ENCODE measurements around the gene FAM227B. TPM values are rescaled to one million over a fixed set of nuclear protein-coding genes. Genes with fewer than 3 reads are reported as not detected.

The FAM227B gene
- polyA plus RNA-seq, 1 donor (not counting 4 experiments of a cell fraction or from before 2014, with no cell fraction given) = 7.2 TPM

DNA sequence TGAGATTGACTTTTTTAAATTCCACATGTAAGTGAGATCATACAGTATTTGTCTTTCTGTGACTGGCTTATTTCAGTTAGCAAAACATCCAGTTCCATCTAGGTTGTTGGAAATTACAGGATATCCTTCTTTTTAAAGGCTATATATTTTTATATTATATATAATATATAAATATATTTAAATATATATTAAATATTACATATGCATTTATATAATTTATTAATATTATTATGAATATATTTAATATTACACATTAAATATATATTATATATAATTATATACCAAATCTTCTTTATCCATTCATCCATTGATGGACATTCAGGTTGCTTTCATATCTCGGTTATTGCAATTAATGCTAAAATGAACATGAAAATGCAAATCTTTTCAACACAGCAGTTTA, 49.9 kb downstream of the FAM227B start:
- Histone ChIP-seq H3K4me2 (ENCODE audit: control insufficient read depth, extremely low read depth, insufficient read depth, low read depth, low read length) (no peak overlapping the region), H4K20me1 (ENCODE audit: control insufficient read depth, extremely low read depth, insufficient read depth, low read length) (no peaks in the 10 kb centered on the region), H3K27ac (ENCODE audit: control insufficient read depth, insufficient read depth, low read length) (no peak overlapping the region), H3K9ac (ENCODE audit: control insufficient read depth, extremely low read depth, insufficient read depth, low read length) (no peak overlapping the region), H3K4me1 (ENCODE audit: control insufficient read depth, extremely low read depth, insufficient read depth, low read length) (no peaks in the 10 kb centered on the region), H3K9me1 (ENCODE audit: control insufficient read depth, extremely low read depth, insufficient read depth, low read length) (no peaks in the 10 kb centered on the region), H3K79me2 (ENCODE audit: control insufficient read depth, insufficient read depth, low read length) (no peaks in the 10 kb centered on the region), H3K4me3 (ENCODE audit: control insufficient read depth in 2 of 3, extremely low read depth in 1 of 3, insufficient read depth in 2 of 3, low read depth in 1 of 3, low read length in 3 of 3) (no peak overlapping the region), H3K27me3 (ENCODE audit: control insufficient read depth, extremely low read depth, insufficient read depth, low read length) (no peaks in the 10 kb centered on the region), H3K36me3 (ENCODE audit: control insufficient read depth in 2 of 2, extremely low read depth in 1 of 2, insufficient read depth in 2 of 2, low read length in 2 of 2) (no peaks in the 10 kb centered on the region), H3K9me3 (ENCODE audit: control insufficient read depth, low read depth, low read length) (no peaks in the 10 kb centered on the region), H2AFZ (ENCODE audit: control insufficient read depth, low read length) (no peak overlapping the region)
- dilution Hi-C loops (cut with MboI; ENCODE audit: extremely low pct_ligation_motif_present, low sequenced_read_pairs) = no loop called here
- TF ChIP-seq EZH2 (IDR thresholded peaks at IDR 0.05; ENCODE audit: low read length) = no peak
- TF ChIP-seq, protein P1, sequence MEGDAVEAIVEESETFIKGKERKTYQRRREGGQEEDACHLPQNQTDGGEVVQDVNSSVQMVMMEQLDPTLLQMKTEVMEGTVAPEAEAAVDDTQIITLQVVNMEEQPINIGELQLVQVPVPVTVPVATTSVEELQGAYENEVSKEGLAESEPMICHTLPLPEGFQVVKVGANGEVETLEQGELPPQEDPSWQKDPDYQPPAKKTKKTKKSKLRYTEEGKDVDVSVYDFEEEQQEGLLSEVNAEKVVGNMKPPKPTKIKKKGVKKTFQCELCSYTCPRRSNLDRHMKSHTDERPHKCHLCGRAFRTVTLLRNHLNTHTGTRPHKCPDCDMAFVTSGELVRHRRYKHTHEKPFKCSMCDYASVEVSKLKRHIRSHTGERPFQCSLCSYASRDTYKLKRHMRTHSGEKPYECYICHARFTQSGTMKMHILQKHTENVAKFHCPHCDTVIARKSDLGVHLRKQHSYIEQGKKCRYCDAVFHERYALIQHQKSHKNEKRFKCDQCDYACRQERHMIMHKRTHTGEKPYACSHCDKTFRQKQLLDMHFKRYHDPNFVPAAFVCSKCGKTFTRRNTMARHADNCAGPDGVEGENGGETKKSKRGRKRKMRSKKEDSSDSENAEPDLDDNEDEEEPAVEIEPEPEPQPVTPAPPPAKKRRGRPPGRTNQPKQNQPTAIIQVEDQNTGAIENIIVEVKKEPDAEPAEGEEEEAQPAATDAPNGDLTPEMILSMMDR (optimal IDR thresholded peaks at IDR 0.05 in 1 of 3, IDR thresholded peaks at IDR 0.05 in 1 of 3, conservative IDR thresholded peaks at IDR 0.05 in 1 of 3; ENCODE audit: extremely low read depth in 1 of 3, insufficient read depth in 2 of 3, low read length in 3 of 3) = no peak
- FAIRE-seq = no peak
- no peak for DNase-seq (ENCODE audit: low read depth, low spot score)

DNA sequence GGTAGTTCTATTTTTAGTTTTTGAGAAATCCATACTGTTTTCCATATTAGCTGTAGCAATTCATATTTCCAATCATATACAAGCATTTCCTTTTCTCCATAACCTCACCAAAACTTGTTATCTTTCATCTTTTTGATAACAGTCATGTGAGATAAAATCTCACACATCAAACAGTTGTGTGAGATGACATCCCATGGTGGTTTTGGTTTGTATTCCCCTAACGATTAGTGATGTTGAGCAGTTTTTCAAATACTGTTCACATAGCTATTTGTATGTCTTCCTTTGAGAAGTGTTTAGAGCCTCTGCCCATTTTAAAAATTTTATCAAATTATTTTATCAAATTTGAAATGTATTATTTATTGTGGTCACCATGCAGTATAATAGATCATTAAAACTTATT, 50.4 kb downstream of the FAM227B start:
- FAIRE-seq = no peak
- H3K27me3 ChIP-seq (ENCODE audit: control insufficient read depth, extremely low read depth, insufficient read depth, low read length) = no peaks in the 10 kb centered on the region
- H3K4me1 ChIP-seq (ENCODE audit: control insufficient read depth, extremely low read depth, insufficient read depth, low read length) = no peaks in the 10 kb centered on the region
- no peaks in the 10 kb centered on the region for H3K9me3 ChIP-seq (ENCODE audit: control insufficient read depth, low read depth, low read length)
- H2AFZ ChIP-seq (ENCODE audit: control insufficient read depth, low read length) = no peak overlapping the region
- no peaks in the 10 kb centered on the region for H3K36me3 ChIP-seq (ENCODE audit: control insufficient read depth in 2 of 2, extremely low read depth in 1 of 2, insufficient read depth in 2 of 2, low read length in 2 of 2)
- H3K4me2 ChIP-seq (ENCODE audit: control insufficient read depth, extremely low read depth, insufficient read depth, low read depth, low read length) = no peak overlapping the region
- H3K9ac ChIP-seq (ENCODE audit: control insufficient read depth, extremely low read depth, insufficient read depth, low read length) = no peak overlapping the region
- no peaks in the 10 kb centered on the region for H3K79me2 ChIP-seq (ENCODE audit: control insufficient read depth, insufficient read depth, low read length)
- no peak overlapping the region for H3K27ac ChIP-seq (ENCODE audit: control insufficient read depth, insufficient read depth, low read length)
- TF ChIP-seq, protein P1 (optimal IDR thresholded peaks at IDR 0.05 in 1 of 3, IDR thresholded peaks at IDR 0.05 in 1 of 3, conservative IDR thresholded peaks at IDR 0.05 in 1 of 3; ENCODE audit: extremely low read depth in 1 of 3, insufficient read depth in 2 of 3, low read length in 3 of 3) = no peak
- no peak for TF ChIP-seq EZH2 (IDR thresholded peaks at IDR 0.05; ENCODE audit: low read length)
- dilution Hi-C loops (cut with MboI; ENCODE audit: extremely low pct_ligation_motif_present, low sequenced_read_pairs) = no loop called here
- H4K20me1 ChIP-seq (ENCODE audit: control insufficient read depth, extremely low read depth, insufficient read depth, low read length) = no peaks in the 10 kb centered on the region
- DNase-seq (ENCODE audit: low read depth, low spot score) = no peak
- H3K4me3 ChIP-seq (ENCODE audit: control insufficient read depth in 2 of 3, extremely low read depth in 1 of 3, insufficient read depth in 2 of 3, low read depth in 1 of 3, low read length in 3 of 3) = no peak overlapping the region
- no peaks in the 10 kb centered on the region for H3K9me1 ChIP-seq (ENCODE audit: control insufficient read depth, extremely low read depth, insufficient read depth, low read length)
